HEK293 (cell line): ENCODE measurements around the gene TRABD2A.

Experiments used
- CTCF ChIA-PET: fragments of 350-600 bp; formaldehyde crosslinking; extraction: SDS; loops from one replicate; lab custom pipeline; 2021; ENCODE audit warnings: antibody characterized with exemption; lab: Yijun Ruan, JAX
- POLR2A ChIA-PET: fragments of 300-600 bp; formaldehyde crosslinking; extraction: SDS; loops from one replicate; lab custom pipeline; 2020; ENCODE audit warnings: antibody characterized with exemption, inconsistent platforms; lab: Yijun Ruan, JAX
- H3K27ac ChIP-seq: fragments of 200-500 bp; sonication (Bioruptor generic); 2 replicates; pipeline ENCODE4 v1.5.1; 2014; ENCODE audit warnings: low read depth, low read length, control low read depth, inconsistent platforms; ENCODE audit errors: extremely low read depth
- H3K36me3 ChIP-seq, 2 experiments: fragments of 200-500 bp in 1 of 2; sonication (Bioruptor generic) in 1 of 2; 1 replicate in 1 of 2; 2 replicates in 1 of 2; pipeline ENCODE4 v1.5.1; 2014 to 2017; ENCODE audit warnings: inconsistent platforms in 2 of 2, low read length in 2 of 2; ENCODE audit not compliant: control insufficient read depth in 2 of 2, insufficient read depth in 1 of 2
- H3K4me1 ChIP-seq: fragments of 200-500 bp; sonication (Bioruptor generic); 2 replicates; pipeline ENCODE4 v1.5.1; 2014; ENCODE audit warnings: mild to moderate bottlenecking, low read length, inconsistent platforms; ENCODE audit not compliant: control insufficient read depth, insufficient read depth
- H3K4me3 ChIP-seq: 2 replicates; pipeline ENCODE4 v1.5.1; 2011; ENCODE audit warnings: low read depth, mild to moderate bottlenecking, control low read depth, low read length, moderate library complexity
- H3K9me3 ChIP-seq: fragments of 200-500 bp; sonication (Bioruptor generic); 2 replicates; pipeline ENCODE4 v1.5.1; 2014; ENCODE audit warnings: low read depth, low read length, inconsistent platforms; ENCODE audit not compliant: control insufficient read depth, insufficient read depth
- CTCF ChIP-seq: fragments of 450-650 bp; formaldehyde crosslinking; IDR thresholded peaks from 2 replicates; pipeline ENCODE4 v1.5.1; 2016; ENCODE audit warnings: missing biosample characterization, missing genetic modification characterization
- PRDM1 ChIP-seq: fragments of 450-650 bp; formaldehyde crosslinking; IDR thresholded peaks from 2 replicates; pipeline ENCODE4; 2016; ENCODE audit warnings: missing biosample characterization, missing genetic modification characterization
- ZFP37 ChIP-seq: fragments of 450-650 bp; formaldehyde crosslinking; IDR thresholded peaks from 2 replicates; pipeline ENCODE4 v1.5.1; 2016; ENCODE audit warnings: missing biosample characterization, missing genetic modification characterization
- ZNF146 ChIP-seq: fragments of 450-650 bp; formaldehyde crosslinking; IDR thresholded peaks from 2 replicates; pipeline ENCODE4 v1.5.1; 2016; ENCODE audit warnings: missing biosample characterization, missing genetic modification characterization
- ZNF26 ChIP-seq: fragments of 450-650 bp; formaldehyde crosslinking; IDR thresholded peaks from 2 replicates; pipeline ENCODE4 v1.5.1; 2016; ENCODE audit warnings: missing biosample characterization, missing genetic modification characterization
- ZNF580 ChIP-seq: fragments of 450-650 bp; formaldehyde crosslinking; IDR thresholded peaks from 2 replicates; pipeline ENCODE4 v1.5.1; 2016; ENCODE audit warnings: missing biosample characterization, missing genetic modification characterization
- ZNF626 ChIP-seq: fragments of 450-650 bp; sonication (Bioruptor Pico); formaldehyde crosslinking; IDR thresholded peaks from 2 replicates; pipeline ENCODE4 v1.5.1; 2018; ENCODE audit warnings: missing biosample characterization, missing genetic modification characterization, inconsistent platforms
- TF ChIP-seq, protein P1 (sequence below): fragments of 450-650 bp; formaldehyde crosslinking; IDR thresholded peaks from 2 replicates; pipeline ENCODE4 v1.5.1; 2016; ENCODE audit warnings: missing biosample characterization, missing genetic modification characterization
- TF ChIP-seq, protein P2 (sequence below): fragments of 450-650 bp; formaldehyde crosslinking; IDR thresholded peaks from 2 replicates; pipeline ENCODE4 v1.5.1; 2017; ENCODE audit warnings: missing biosample characterization, missing genetic modification characterization
- TF ChIP-seq, protein P3 (sequence below): fragments of 450-650 bp; IDR thresholded peaks from 2 replicates; pipeline ENCODE4 v1.5.1; 2018; ENCODE audit warnings: missing biosample characterization, missing genetic modification characterization

Gene TRABD2A

GRCh38 chr2:84889332-84889731 is 8.4 kb upstream of the TRABD2A start:
- no peaks in the 10 kb centered on the region for H3K9me3 ChIP-seq
- no peak overlapping the region for H3K4me3 ChIP-seq
- no peaks in the 10 kb centered on the region for H3K36me3 ChIP-seq
- no peak for TF ChIP-seq ZNF626 (tag by site-specific recombination)
- TF ChIP-seq, protein P1, sequence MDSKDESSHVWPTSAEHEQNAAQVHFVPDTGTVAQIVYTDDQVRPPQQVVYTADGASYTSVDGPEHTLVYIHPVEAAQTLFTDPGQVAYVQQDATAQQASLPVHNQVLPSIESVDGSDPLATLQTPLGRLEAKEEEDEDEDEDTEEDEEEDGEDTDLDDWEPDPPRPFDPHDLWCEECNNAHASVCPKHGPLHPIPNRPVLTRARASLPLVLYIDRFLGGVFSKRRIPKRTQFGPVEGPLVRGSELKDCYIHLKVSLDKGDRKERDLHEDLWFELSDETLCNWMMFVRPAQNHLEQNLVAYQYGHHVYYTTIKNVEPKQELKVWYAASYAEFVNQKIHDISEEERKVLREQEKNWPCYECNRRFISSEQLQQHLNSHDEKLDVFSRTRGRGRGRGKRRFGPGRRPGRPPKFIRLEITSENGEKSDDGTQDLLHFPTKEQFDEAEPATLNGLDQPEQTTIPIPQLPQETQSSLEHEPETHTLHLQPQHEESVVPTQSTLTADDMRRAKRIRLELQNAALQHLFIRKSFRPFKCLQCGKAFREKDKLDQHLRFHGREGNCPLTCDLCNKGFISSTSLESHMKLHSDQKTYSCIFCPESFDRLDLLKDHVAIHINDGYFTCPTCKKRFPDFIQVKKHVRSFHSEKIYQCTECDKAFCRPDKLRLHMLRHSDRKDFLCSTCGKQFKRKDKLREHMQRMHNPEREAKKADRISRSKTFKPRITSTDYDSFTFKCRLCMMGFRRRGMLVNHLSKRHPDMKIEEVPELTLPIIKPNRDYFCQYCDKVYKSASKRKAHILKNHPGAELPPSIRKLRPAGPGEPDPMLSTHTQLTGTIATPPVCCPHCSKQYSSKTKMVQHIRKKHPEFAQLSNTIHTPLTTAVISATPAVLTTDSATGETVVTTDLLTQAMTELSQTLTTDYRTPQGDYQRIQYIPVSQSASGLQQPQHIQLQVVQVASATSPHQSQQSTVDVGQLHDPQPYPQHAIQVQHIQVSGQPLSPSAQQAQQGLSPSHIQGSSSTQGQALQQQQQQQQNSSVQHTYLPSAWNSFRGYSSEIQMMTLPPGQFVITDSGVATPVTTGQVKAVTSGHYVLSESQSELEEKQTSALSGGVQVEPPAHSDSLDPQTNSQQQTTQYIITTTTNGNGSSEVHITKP (tag by site-specific recombination): 0 out of 2 replicates have a peak, but pooled peaks have one; percentile 4
- TF ChIP-seq, protein P2, sequence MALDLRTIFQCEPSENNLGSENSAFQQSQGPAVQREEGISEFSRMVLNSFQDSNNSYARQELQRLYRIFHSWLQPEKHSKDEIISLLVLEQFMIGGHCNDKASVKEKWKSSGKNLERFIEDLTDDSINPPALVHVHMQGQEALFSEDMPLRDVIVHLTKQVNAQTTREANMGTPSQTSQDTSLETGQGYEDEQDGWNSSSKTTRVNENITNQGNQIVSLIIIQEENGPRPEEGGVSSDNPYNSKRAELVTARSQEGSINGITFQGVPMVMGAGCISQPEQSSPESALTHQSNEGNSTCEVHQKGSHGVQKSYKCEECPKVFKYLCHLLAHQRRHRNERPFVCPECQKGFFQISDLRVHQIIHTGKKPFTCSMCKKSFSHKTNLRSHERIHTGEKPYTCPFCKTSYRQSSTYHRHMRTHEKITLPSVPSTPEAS: no peak
- no peak for TF ChIP-seq ZNF146 (tag by site-specific recombination)
- H3K4me1 ChIP-seq: no peaks in the 10 kb centered on the region
- H3K27ac ChIP-seq: no peak overlapping the region
- POLR2A ChIA-PET: interaction anchor here (0.7 to 1.1 kb wide), 2 partner anchors 9 to 18 kb away, joined by 3 to 5 read pairs; no protein-coding TSS in a partner anchor
- CTCF ChIA-PET: interaction anchor here (4.3 kb wide), 1 partner anchor 37 kb away, joined by 24 read pairs; no protein-coding TSS in a partner anchor

- Histone ChIP-seq H3K9me3 (no peaks in the 10 kb centered on the region), H3K36me3 (no peaks in the 10 kb centered on the region), H3K27ac (no peak overlapping the region), H3K4me1 (no peaks in the 10 kb centered on the region)
- CTCF ChIA-PET: interaction anchor here (0.6 to 4.3 kb wide), 5 partner anchors 10 to 258 kb away, joined by 3 to 24 read pairs (median 4); no protein-coding TSS in a partner anchor
- TF ChIP-seq, protein P1 (tag by site-specific recombination): 0 out of 2 replicates have a peak, but pooled peaks have one; percentile 37
- TF ChIP-seq, protein P3, sequence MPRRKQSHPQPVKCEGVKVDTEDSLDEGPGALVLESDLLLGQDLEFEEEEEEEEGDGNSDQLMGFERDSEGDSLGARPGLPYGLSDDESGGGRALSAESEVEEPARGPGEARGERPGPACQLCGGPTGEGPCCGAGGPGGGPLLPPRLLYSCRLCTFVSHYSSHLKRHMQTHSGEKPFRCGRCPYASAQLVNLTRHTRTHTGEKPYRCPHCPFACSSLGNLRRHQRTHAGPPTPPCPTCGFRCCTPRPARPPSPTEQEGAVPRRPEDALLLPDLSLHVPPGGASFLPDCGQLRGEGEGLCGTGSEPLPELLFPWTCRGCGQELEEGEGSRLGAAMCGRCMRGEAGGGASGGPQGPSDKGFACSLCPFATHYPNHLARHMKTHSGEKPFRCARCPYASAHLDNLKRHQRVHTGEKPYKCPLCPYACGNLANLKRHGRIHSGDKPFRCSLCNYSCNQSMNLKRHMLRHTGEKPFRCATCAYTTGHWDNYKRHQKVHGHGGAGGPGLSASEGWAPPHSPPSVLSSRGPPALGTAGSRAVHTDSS (tag by site-specific recombination): no peak
- no peak for TF ChIP-seq ZNF26 (tag by site-specific recombination)
- peak; percentile 73 for TF ChIP-seq PRDM1 (tag by site-specific recombination)
- peak; percentile 98 for TF ChIP-seq ZFP37 (tag by site-specific recombination)
- TF ChIP-seq CTCF (tag by site-specific recombination): no peak
- no peak for TF ChIP-seq ZNF580 (tag by site-specific recombination)
- TF ChIP-seq, all 188 proteins: peak for 3
- no peak overlapping the region for H3K4me3 ChIP-seq
- POLR2A ChIA-PET: interaction anchor here (0.6 kb wide), 1 partner anchor 83 kb away, joined by 3 read pairs; no protein-coding TSS in a partner anchor
Measured at GRCh38 chr2:84888401-84889276, 7.8 kb upstream of the TRABD2A start.
